Esophagus muscularis mucosa (tissue), 4 donors: ENCODE data around the gene ZNF619. TPM values are rescaled to one million over a fixed set of nuclear protein-coding genes. Genes with fewer than 3 reads are reported as not detected.

Experiments used
- DNase-seq: peaks from one replicate; pipeline ENCODE4 v3.0.0-alpha.2; 2017; ENCODE audit errors: extremely low spot score
- H3K27ac ChIP-seq, 4 donors: fragments of 200-600 bp; sonication (generic); replicated peaks in 1 of 4; 1 replicate in 3 of 4; 2 replicates in 1 of 4; pipeline ENCODE4 v1.5.1; 2016 to 2019; ENCODE audit warnings: mild to moderate bottlenecking in 1 of 4
- H3K27me3 ChIP-seq, 4 donors: fragments of 200-600 bp; sonication (generic); one replicate each; pipeline versions ENCODE4 v1.5.1 to v1.6.0; 2016 to 2019
- H3K36me3 ChIP-seq, 4 donors: fragments of 200-600 bp; sonication (generic); one replicate each; pipeline ENCODE4 v1.5.1; 2016 to 2019
- H3K4me1 ChIP-seq, 4 donors: fragments of 200-600 bp; sonication (generic); one replicate each; pipeline ENCODE4 v1.5.1; 2016 to 2019
- H3K4me3 ChIP-seq, 4 donors: fragments of 200-600 bp; sonication (generic); 1 replicate in 2 of 4; 2 replicates in 2 of 4; pipeline ENCODE4 v1.5.1; 2016 to 2019; ENCODE audit warnings: mild to moderate bottlenecking in 4 of 4, moderate library complexity in 1 of 4
- H3K9me3 ChIP-seq, 4 donors: fragments of 200-600 bp; sonication (generic); 1 replicate in 3 of 4; 2 replicates in 1 of 4; pipeline ENCODE4 v1.5.1; 2016 to 2019
- CTCF ChIP-seq, 3 experiments: fragments of 200-600 bp in 2 of 3; fragments of 450-650 bp in 1 of 3; sonication (generic) in 2 of 3; IDR thresholded peaks; one replicate each; pipeline ENCODE4 v1.5.1; 2017 to 2019; ENCODE audit warnings: antibody characterized with exemption in 3 of 3, mild to moderate bottlenecking in 2 of 3, moderate library complexity in 1 of 3
- EP300 ChIP-seq: sonication (generic); formaldehyde crosslinking; IDR thresholded peaks from one replicate; pipeline ENCODE4 v1.6.1; 2017; ENCODE audit warnings: antibody characterized with exemption
- POLR2A ChIP-seq: fragments of 450-650 bp; IDR thresholded peaks from one replicate; pipeline ENCODE4 v1.6.1; 2017; ENCODE audit warnings: antibody characterized with exemption, moderate library complexity, mild to moderate bottlenecking, low read depth
- POLR2AphosphoS5 ChIP-seq, 2 donors: sonication (generic); formaldehyde crosslinking; IDR thresholded peaks; one replicate each; pipeline ENCODE4 v1.6.1; 2017; ENCODE audit warnings: antibody characterized with exemption in 2 of 2
- WGBS: methylation state at CpG from one replicate; pipeline ENCODE4 v1.1.5; 2018; 5-methylcytosine and 5-hydroxymethylcytosine counted together
- intact Hi-C: fragments of 100-400 bp; cut with DNase I; formaldehyde crosslinking; loops from one replicate; pipeline ENCODE4 v1.15.1; 2023
- small RNA-seq, 3 donors: library from RNA; depleted of rRNA; stranded (forward); fragments of <200 nt; gene quantifications; one replicate each; pipeline ENCODE3, GENCODE V24; 2016
- total RNA-seq, 4 donors: library from RNA; depleted of rRNA; stranded (reverse); fragments of >200 nt; gene quantifications; one replicate each; pipeline versions ENCODE4 v1.1.0 to v1.2.1, GENCODE V29; 2016

The ZNF619 gene
- total RNA-seq, 4 donors from 2014 or later, result 2.8 to 5.4 (median 3.5) TPM

- peaks cover 63 to 97% (median 87%) of the 10 kb centered on the region in 4 donors for H3K36me3 ChIP-seq
- TF ChIP-seq EP300 (no peak), CTCF (IDR thresholded peaks at IDR 0.05) (no peak), POLR2AphosphoS5 (IDR thresholded peaks at IDR 0.05) (no peak), POLR2A (no peak)
- intact Hi-C loops, result no loop called here
- peaks cover 0 to 2% (median 0%) of the 10 kb centered on the region in 4 donors for H3K4me1 ChIP-seq
- no peak for DNase-seq
- peaks cover 0 to 21% (median 16%) of the 10 kb centered on the region in 4 donors for H3K9me3 ChIP-seq
- 100% methylated on average over 5 of the region's 5 CpGs for WGBS
- no peaks in the 10 kb centered on the region for H3K27me3 ChIP-seq
- H3K27ac ChIP-seq, result no peak overlapping the region
- H3K4me3 ChIP-seq, result no peak overlapping the region
These were observed 55.3 kb downstream of the ZNF619 start for GRCh38 chr3:40532252-40532651.

- Histone ChIP-seq H3K27me3 (no peaks in the 10 kb centered on the region), H3K4me1 (no peaks in the 10 kb centered on the region), H3K36me3 (peaks cover 64 to 92% (median 81%) of the 10 kb centered on the region in 4 donors), H3K9me3 (peaks cover 0 to 35% (median 29%) of the 10 kb centered on the region in 4 donors), H3K4me3 (no peak overlapping the region), H3K27ac (no peak overlapping the region)
- TF ChIP-seq CTCF (IDR thresholded peaks at IDR 0.05), result no peak
- TF ChIP-seq EP300, result no peak
- no peak for TF ChIP-seq POLR2A
- TF ChIP-seq POLR2AphosphoS5 (IDR thresholded peaks at IDR 0.05), result no peak
- intact Hi-C loops, result no loop called here
- DNase-seq, result no peak
These were observed 57.4 kb downstream of the ZNF619 start for GRCh38 chr3:40534283-40534682.

Small RNAs within 50 kb of the gene (small RNA-seq; reads per million reads assigned to genes)
- 0 reads per million in 3 donors for gene RNU5B-2P

Other genes starting within 250 kb of the ZNF619 start
- 10 to 100 TPM; 26.5 to 32.5 (median 30.7) TPM for gene EIF1B, start 167.4 kb upstream of the ZNF619 start, total RNA-seq
- gene ENTPD3, start 89.9 kb upstream of the ZNF619 start, total RNA-seq, result 1 to 10 TPM; 1.7 to 3.6 (median 2.1) TPM
- 100 to 1,000 TPM; 322 to 414 (median 372) TPM for gene RPL14, start 19.8 kb upstream of the ZNF619 start, total RNA-seq
- 1 to 10 TPM; 2.2 to 6.5 (median 2.5) TPM for gene ZNF620, start 28.9 kb downstream of the ZNF619 start, total RNA-seq
- gene ZNF621, start 47.8 kb downstream of the ZNF619 start, total RNA-seq, result 10 to 100 TPM; 12.9 to 22.8 (median 16.8) TPM